Measurements from ENCODE around the gene JMJD1C.

Gene JMJD1C

GRCh38 chr10:63431962-63432797, 33.6 kb downstream of the JMJD1C start:
- WGBS, 2 donors (ENCODE audit: extremely low coverage in 2 of 2, insufficient read length in 2 of 2, insufficient replicate concordance in 1 of 2), result no CpG with 5 or more reads among the region's 5 CpGs

GRCh38 chr10:63430999-63431356, 34.8 kb downstream of the JMJD1C start:
- H3K27me3 ChIP-seq (ENCODE audit: control insufficient read depth in 3 of 3, insufficient read depth in 3 of 3, low read depth in 1 of 3, low read length in 3 of 3), result no peaks in the 10 kb centered on the region
- no peak overlapping the region for H3K4ac ChIP-seq (ENCODE audit: low read length)
- H2BK15ac ChIP-seq (ENCODE audit: low read length), result no peak overlapping the region
- no CpG with 5 or more reads among the region's 1 CpG for WGBS, 2 donors (ENCODE audit: extremely low coverage in 2 of 2, insufficient read length in 2 of 2, insufficient replicate concordance in 1 of 2)
- DNase-seq (ENCODE audit: low spot score), result no peak
- no peak overlapping the region for H2AK5ac ChIP-seq (ENCODE audit: low read depth, low read length)
- peaks cover 3% of the 10 kb centered on the region for H3K79me1 ChIP-seq (ENCODE audit: low read depth, low read length)
- no peak overlapping the region for H4K8ac ChIP-seq (ENCODE audit: low read depth, low read length)
- H3K23ac ChIP-seq (ENCODE audit: low read depth, low read length, poor library complexity), result no peak overlapping the region
- peaks cover 0 to 23% of the 10 kb centered on the region in 2 donors for H3K36me3 ChIP-seq (replicated peaks in 1 of 2; ENCODE audit: control insufficient read depth in 2 of 2, insufficient read depth in 2 of 2, low read length in 2 of 2)
- no peak overlapping the region for H2AFZ ChIP-seq (ENCODE audit: low read length)
- no peak overlapping the region for H2BK120ac ChIP-seq (ENCODE audit: low read depth, low read length)
- H2BK5ac ChIP-seq (ENCODE audit: low read length), result no peak overlapping the region
- no peak overlapping the region for H3K18ac ChIP-seq (ENCODE audit: low read length)
- no peak overlapping the region for H3K27ac ChIP-seq (replicated peaks; ENCODE audit: low read length)
- H3K4me1 ChIP-seq (ENCODE audit: control insufficient read depth in 2 of 2, insufficient read depth in 1 of 2, low read depth in 1 of 2, low read length in 2 of 2), result peaks cover 0 to 2% of the 10 kb centered on the region in 2 donors
- H4K91ac ChIP-seq (ENCODE audit: low read depth, low read length, poor library complexity), result no peak overlapping the region
- no peak overlapping the region for H3K4me2 ChIP-seq (ENCODE audit: insufficient read depth, low read length, poor library complexity, severe bottlenecking)
- H3K14ac ChIP-seq (ENCODE audit: low read length), result no peak overlapping the region
- peaks cover 0 to 4% of the 10 kb centered on the region in 2 donors for H3K9me3 ChIP-seq (replicated peaks in 1 of 2; ENCODE audit: control insufficient read depth in 2 of 2, insufficient read depth in 1 of 2, low read depth in 1 of 2, low read length in 2 of 2)
- no peak overlapping the region for H2BK12ac ChIP-seq (ENCODE audit: low read length)
- no peak overlapping the region for H3K4me3 ChIP-seq (ENCODE audit: low read length in 2 of 2)
- H3K9ac ChIP-seq (ENCODE audit: low read depth, low read length, poor library complexity), result no peak overlapping the region

More at GRCh38 chr10:63431962-63432797, 33.6 kb downstream of the JMJD1C start:
- H2BK5ac ChIP-seq (ENCODE audit: low read length), result no peak overlapping the region
- no peak overlapping the region for H3K18ac ChIP-seq (ENCODE audit: low read length)
- H3K9me3 ChIP-seq (replicated peaks in 1 of 2; ENCODE audit: control insufficient read depth in 2 of 2, insufficient read depth in 1 of 2, low read depth in 1 of 2, low read length in 2 of 2), result peaks cover 0 to 4% of the 10 kb centered on the region in 2 donors
- H3K23ac ChIP-seq (ENCODE audit: low read depth, low read length, poor library complexity), result no peak overlapping the region
- no peak overlapping the region for H3K9ac ChIP-seq (ENCODE audit: low read depth, low read length, poor library complexity)
- no peak overlapping the region for H4K8ac ChIP-seq (ENCODE audit: low read depth, low read length)
- no peak overlapping the region for H3K27ac ChIP-seq (replicated peaks; ENCODE audit: low read length)
- no peak overlapping the region for H2AFZ ChIP-seq (ENCODE audit: low read length)
- H3K14ac ChIP-seq (ENCODE audit: low read length), result no peak overlapping the region
- H2BK120ac ChIP-seq (ENCODE audit: low read depth, low read length), result no peak overlapping the region
- H3K4ac ChIP-seq (ENCODE audit: low read length), result no peak overlapping the region
- H2BK12ac ChIP-seq (ENCODE audit: low read length), result no peak overlapping the region
- DNase-seq (ENCODE audit: low spot score), result no peak
- H3K4me2 ChIP-seq (ENCODE audit: insufficient read depth, low read length, poor library complexity, severe bottlenecking), result no peak overlapping the region
- H3K79me1 ChIP-seq (ENCODE audit: low read depth, low read length), result peaks cover 3% of the 10 kb centered on the region
- H2AK5ac ChIP-seq (ENCODE audit: low read depth, low read length), result no peak overlapping the region
- H3K4me1 ChIP-seq (ENCODE audit: control insufficient read depth in 2 of 2, insufficient read depth in 1 of 2, low read depth in 1 of 2, low read length in 2 of 2), result peaks cover 0 to 2% of the 10 kb centered on the region in 2 donors
- H3K4me3 ChIP-seq (ENCODE audit: low read length in 2 of 2), result no peak overlapping the region
- peaks cover 0 to 23% of the 10 kb centered on the region in 2 donors for H3K36me3 ChIP-seq (replicated peaks in 1 of 2; ENCODE audit: control insufficient read depth in 2 of 2, insufficient read depth in 2 of 2, low read length in 2 of 2)
- H2BK15ac ChIP-seq (ENCODE audit: low read length), result no peak overlapping the region
- no peaks in the 10 kb centered on the region for H3K27me3 ChIP-seq (ENCODE audit: control insufficient read depth in 3 of 3, insufficient read depth in 3 of 3, low read depth in 1 of 3, low read length in 3 of 3)
- H4K91ac ChIP-seq (ENCODE audit: low read depth, low read length, poor library complexity), result no peak overlapping the region

GRCh38 chr10:63430091-63430998, 35.4 kb downstream of the JMJD1C start:
- Histone ChIP-seq H2BK120ac (ENCODE audit: low read depth, low read length) (no peak overlapping the region), H3K18ac (ENCODE audit: low read length) (no peak overlapping the region), H3K9me3 (replicated peaks in 1 of 2; ENCODE audit: control insufficient read depth in 2 of 2, insufficient read depth in 1 of 2, low read depth in 1 of 2, low read length in 2 of 2) (peaks cover 0 to 4% of the 10 kb centered on the region in 2 donors), H3K4me3 (ENCODE audit: low read length in 2 of 2) (no peak overlapping the region), H3K27me3 (ENCODE audit: control insufficient read depth in 3 of 3, insufficient read depth in 3 of 3, low read depth in 1 of 3, low read length in 3 of 3) (no peaks in the 10 kb centered on the region), H2BK5ac (ENCODE audit: low read length) (no peak overlapping the region), H3K36me3 (replicated peaks in 1 of 2; ENCODE audit: control insufficient read depth in 2 of 2, insufficient read depth in 2 of 2, low read length in 2 of 2) (peaks cover 0 to 23% of the 10 kb centered on the region in 2 donors), H3K9ac (ENCODE audit: low read depth, low read length, poor library complexity) (no peak overlapping the region), H3K4me1 (ENCODE audit: control insufficient read depth in 2 of 2, insufficient read depth in 1 of 2, low read depth in 1 of 2, low read length in 2 of 2) (peaks cover 0 to 2% of the 10 kb centered on the region in 2 donors), H2AK5ac (ENCODE audit: low read depth, low read length) (no peak overlapping the region), H3K79me1 (ENCODE audit: low read depth, low read length) (peaks cover 6% of the 10 kb centered on the region), H2BK15ac (ENCODE audit: low read length) (no peak overlapping the region), H3K23ac (ENCODE audit: low read depth, low read length, poor library complexity) (no peak overlapping the region), H2BK12ac (ENCODE audit: low read length) (no peak overlapping the region), H2AFZ (ENCODE audit: low read length) (no peak overlapping the region), H4K8ac (ENCODE audit: low read depth, low read length) (no peak overlapping the region), H3K4me2 (ENCODE audit: insufficient read depth, low read length, poor library complexity, severe bottlenecking) (no peak overlapping the region), H3K4ac (ENCODE audit: low read length) (no peak overlapping the region), H3K27ac (replicated peaks; ENCODE audit: low read length) (no peak overlapping the region), H4K91ac (ENCODE audit: low read depth, low read length, poor library complexity) (no peak overlapping the region), H3K14ac (ENCODE audit: low read length) (no peak overlapping the region)
- WGBS, 2 donors (ENCODE audit: extremely low coverage in 2 of 2, insufficient read length in 2 of 2, insufficient replicate concordance in 1 of 2), result no CpG with 5 or more reads among the region's 10 CpGs
- DNase-seq (ENCODE audit: low spot score), result no peak

- Histone ChIP-seq H3K4me2 (ENCODE audit: insufficient read depth, low read length, poor library complexity, severe bottlenecking) (no peak overlapping the region), H3K14ac (ENCODE audit: low read length) (no peak overlapping the region), H2BK5ac (ENCODE audit: low read length) (no peak overlapping the region), H3K4me3 (ENCODE audit: low read length in 2 of 2) (no peak overlapping the region), H2BK15ac (ENCODE audit: low read length) (no peak overlapping the region), H3K4me1 (ENCODE audit: control insufficient read depth in 2 of 2, insufficient read depth in 1 of 2, low read depth in 1 of 2, low read length in 2 of 2) (peaks cover 0 to 2% of the 10 kb centered on the region in 2 donors), H2AK5ac (ENCODE audit: low read depth, low read length) (no peak overlapping the region), H3K9ac (ENCODE audit: low read depth, low read length, poor library complexity) (no peak overlapping the region), H3K4ac (ENCODE audit: low read length) (no peak overlapping the region), H3K79me1 (ENCODE audit: low read depth, low read length) (peaks cover 6% of the 10 kb centered on the region), H4K91ac (ENCODE audit: low read depth, low read length, poor library complexity) (no peak overlapping the region), H3K23ac (ENCODE audit: low read depth, low read length, poor library complexity) (no peak overlapping the region), H3K27me3 (ENCODE audit: control insufficient read depth in 3 of 3, insufficient read depth in 3 of 3, low read depth in 1 of 3, low read length in 3 of 3) (no peaks in the 10 kb centered on the region), H2AFZ (ENCODE audit: low read length) (no peak overlapping the region), H2BK120ac (ENCODE audit: low read depth, low read length) (no peak overlapping the region), H3K9me3 (replicated peaks in 1 of 2; ENCODE audit: control insufficient read depth in 2 of 2, insufficient read depth in 1 of 2, low read depth in 1 of 2, low read length in 2 of 2) (peaks cover 0 to 4% of the 10 kb centered on the region in 2 donors), H4K8ac (ENCODE audit: low read depth, low read length) (no peak overlapping the region), H3K27ac (replicated peaks; ENCODE audit: low read length) (no peak overlapping the region), H3K36me3 (replicated peaks in 1 of 2; ENCODE audit: control insufficient read depth in 2 of 2, insufficient read depth in 2 of 2, low read length in 2 of 2) (peaks cover 0 to 23% of the 10 kb centered on the region in 2 donors), H3K18ac (ENCODE audit: low read length) (no peak overlapping the region), H2BK12ac (ENCODE audit: low read length) (no peak overlapping the region)
- no peak for DNase-seq (ENCODE audit: low spot score)
- no CpG with 5 or more reads among the region's 2 CpGs for WGBS, 2 donors (ENCODE audit: extremely low coverage in 2 of 2, insufficient read length in 2 of 2, insufficient replicate concordance in 1 of 2)
These were observed 36.5 kb downstream of the JMJD1C start for GRCh38 chr10:63429281-63429680.

All from neuronal stem cell (in vitro differentiated cells).